Dermis microvascular lymphatic vessel endothelial cell (primary cell): ENCODE measurements around the gene SLC26A9. TPM values are rescaled to one million over a fixed set of nuclear protein-coding genes. Genes with fewer than 3 reads are reported as not detected.

Experiments used
- DNase-seq, 2 donors: peaks; one replicate each; pipeline versions ENCODE4 v3.0.0 to v3.0.0-alpha.2; 2010; ENCODE audit warnings: low read depth in 2 of 2
- total RNA-seq: library from RNA; depleted of rRNA; stranded (reverse); fragments of >200 nt; gene quantifications from 2 replicates; pipeline ENCODE4 v1.2.1, GENCODE V29; 2014

SLC26A9 gene
- total RNA-seq, 1 donor from 2014 or later: not detected

DNA sequence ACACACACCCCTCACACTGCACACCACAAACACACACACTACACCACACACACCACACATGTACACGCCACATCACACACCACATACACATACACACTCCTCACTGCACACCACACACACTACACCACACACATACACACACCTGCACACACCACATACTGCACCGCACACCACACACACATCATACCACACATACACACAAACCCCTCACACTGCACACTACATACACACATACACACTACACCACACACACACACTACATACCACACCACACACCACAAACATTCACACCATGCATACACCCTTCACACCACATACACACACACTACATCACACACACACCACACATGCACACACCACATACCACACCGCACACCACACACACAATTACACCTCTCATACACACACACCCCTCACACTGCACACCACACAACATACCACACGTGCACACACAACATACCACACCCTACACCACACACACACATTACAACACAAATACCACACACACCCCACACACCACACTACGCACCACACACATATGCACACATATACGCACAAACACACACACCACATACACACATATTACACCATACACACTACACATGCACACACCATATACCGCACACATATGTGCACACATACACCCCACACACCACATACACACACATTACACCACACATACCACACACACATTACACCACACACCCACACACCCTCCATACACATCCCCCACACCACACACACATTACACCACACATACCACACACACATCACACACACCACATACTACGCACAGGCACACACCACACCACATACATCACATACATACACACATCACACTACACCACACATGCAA, 30.3 kb upstream of the SLC26A9 start:
- no peak for DNase-seq

DNA sequence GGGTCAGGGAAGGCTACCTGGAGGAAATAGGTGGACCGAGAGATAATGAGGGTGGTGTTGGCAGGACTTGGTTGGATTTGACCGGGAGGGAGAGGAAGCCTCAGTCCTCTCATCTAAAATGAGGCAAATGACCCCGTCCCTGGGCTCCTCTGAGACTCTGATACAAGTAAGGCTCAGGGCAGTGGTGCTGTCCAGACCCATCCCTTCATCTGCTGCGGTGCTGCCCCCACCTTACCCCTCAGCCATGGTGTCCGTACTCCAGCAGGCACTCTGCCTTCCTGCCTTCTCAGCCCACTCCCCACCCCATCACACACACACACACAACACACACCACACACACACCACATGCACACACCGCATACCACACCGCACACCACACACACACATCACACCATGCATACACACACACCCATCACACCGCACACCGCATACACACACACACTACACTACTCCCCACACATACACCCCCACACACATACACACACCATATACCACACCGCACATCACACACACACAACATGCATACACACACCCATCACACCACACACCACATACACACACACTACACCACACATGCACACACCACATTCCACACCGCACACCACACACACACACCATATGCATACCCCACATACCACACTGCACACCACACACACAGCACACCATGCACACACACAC, 29.4 kb upstream of the SLC26A9 start:
- DNase-seq: no peak

- no peak for DNase-seq
These were observed 28.8 kb upstream of the SLC26A9 start for GRCh38 chr1:205972081-205972480.

DNA sequence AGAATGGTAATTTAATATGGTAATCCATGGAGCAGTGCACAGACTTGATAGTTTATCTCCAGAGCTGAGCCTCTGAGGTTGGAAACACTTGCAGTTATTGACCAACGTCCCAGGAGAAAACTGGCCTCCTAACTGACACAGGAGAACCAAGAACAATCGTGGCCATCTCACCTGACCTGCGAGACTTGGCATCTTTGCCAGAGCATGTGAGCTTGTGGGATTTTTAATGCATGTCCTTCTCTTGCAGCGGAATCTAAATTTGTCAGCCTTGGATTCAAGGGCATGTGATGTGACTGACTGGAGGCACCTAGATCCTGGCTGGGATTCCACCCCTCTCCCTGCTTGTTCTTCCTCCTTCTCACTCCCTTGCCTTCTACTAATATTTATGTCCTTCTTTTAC, 27.8 kb upstream of the SLC26A9 start:
- DNase-seq: no peak

DNA sequence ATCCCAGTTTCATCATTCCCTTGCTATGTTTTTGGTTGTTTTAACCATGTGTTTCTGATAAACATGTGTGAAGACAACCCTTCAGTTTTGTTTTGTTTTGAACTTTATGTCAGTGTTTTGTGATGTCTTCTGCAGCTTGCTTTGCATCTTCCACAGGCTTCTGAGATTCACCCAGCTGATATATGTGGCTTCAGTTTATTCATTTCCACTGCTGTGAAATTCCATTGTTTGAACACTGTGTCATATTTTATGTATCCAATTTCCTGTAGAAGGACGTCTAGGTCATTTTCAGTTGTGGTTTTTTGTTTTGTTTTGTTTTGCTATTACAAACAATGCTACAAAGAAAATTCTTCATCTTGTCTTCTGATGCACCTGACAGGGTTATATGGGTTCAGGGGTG, 27.2 kb upstream of the SLC26A9 start:
- DNase-seq: peak; percentile 12 to 59

- DNase-seq: no peak
These were observed 26.0 kb upstream of the SLC26A9 start for GRCh38 chr1:205969229-205969628.

DNA sequence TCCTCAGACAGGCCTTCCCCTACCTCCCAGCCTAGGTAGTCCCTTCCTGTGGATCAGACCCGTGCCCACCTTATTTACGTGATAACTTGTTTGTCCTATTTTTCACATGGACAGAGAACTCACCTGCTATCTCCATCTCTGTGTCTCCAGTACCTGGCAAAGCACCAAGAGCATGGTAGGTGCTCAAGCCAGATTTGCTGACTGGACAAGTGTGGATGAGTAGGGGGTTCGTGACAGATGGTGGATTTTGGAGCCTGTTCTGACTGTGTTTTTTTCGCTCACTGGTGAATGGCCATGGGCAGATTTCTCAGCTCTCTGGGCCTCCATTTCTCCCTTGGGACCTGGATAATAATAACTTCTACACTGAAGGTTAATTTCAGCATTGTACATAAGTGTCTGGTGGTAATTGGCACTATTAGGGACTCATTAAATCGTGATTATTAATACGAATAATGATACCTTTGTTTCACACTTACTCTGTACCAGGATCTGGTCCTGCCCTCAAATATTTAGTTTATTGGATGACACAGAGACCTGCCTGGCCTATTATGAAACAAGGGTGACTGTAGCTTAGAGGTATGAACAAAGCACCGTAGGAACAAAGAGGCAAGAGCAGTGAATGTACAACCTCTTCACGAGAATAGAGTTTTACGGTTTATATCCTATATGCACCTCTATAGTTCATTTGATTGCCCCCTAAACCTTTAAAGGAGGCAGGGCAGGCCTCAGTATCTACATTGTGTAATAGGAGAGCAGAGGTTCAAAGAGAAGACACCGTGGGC, 24.5 kb upstream of the SLC26A9 start:
- DNase-seq: no peak

GRCh38 chr1:205965036-205965884, 22.0 kb upstream of the SLC26A9 start:
- no peak for DNase-seq

DNA sequence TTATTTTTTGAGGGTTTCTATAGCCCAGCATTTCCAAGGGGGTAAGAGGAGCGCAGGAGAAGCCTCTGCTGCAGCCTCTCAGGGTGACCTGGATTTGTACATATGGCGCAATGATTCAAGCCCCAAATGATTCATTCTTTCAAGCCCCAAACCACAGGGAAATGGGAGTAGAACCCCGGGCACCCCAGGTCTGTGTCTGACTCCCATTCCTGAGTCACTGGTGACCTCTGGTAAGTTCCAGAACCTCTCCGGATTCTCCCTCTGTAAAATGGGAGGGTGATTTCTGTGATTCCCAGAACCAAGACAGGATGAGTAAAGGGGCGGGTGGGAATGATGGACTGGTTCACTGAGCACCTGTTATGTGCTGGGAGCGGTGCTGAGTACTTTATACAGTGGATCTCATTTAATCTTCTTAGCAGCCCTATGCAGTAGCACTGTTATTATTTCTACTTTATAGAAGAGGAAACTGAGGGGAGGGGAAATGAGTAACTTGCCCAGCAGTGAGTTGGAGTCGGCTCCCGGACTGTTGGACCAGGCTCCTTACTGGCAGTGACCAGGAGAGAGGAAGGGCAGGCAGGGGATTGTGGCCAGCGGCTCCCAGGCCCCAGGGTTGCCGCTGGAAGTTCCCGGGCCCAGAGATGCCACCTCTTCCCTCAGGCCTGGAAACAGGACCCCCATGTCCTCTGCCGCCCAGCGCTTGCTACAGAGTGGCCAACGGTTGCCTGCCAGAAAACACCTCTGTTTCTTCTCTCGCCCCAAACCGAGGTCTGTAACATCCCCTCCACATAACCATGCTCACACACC, 20.3 kb upstream of the SLC26A9 start:
- DNase-seq: peak in 1 of 2 donors; percentile 29

GRCh38 chr1:205962821-205963221, 19.6 kb upstream of the SLC26A9 start:
- DNase-seq: no peak

DNA sequence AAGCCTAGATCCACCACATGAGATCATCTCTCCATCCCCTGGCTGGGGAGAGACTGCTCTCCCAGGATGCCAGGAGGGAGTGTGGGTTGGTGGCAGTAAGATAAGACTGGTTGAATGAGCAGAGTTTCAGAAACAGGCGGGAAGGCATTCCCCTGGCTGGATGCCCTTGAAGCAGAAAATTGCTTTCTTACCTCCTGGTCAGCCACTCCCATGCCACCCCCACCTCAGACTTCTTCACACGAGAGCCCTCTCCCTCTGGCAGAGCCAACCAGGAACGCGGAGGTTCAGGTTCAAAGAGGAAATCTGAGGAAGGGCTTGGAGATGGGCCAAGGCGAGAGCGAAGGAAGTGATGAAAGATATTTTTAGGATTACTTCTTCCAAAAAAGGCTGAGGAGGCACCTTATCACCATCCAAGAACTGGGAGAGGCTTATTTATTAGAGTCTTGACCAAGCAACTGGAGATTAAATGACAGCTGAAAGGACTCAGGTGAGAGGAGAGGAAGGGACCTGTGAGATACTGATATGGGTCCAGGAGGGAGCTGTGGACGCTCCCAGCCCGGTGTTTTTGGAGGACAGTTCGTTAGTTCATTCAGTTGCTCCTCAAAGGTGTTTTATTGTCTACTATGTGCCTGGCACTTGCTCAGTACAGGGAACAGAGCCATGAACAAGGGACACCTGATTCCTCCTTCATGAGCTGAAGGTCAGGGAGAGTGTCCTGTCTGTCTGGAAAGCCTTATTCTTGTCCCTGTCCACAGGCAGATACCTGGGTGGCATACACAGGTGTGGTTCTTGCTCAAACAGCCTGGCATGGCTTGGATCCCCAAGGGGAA, 18.9 kb upstream of the SLC26A9 start:
- DNase-seq: peak in 1 of 2 donors; percentile 23

- peak in 1 of 2 donors; percentile 70 for DNase-seq
These were observed 18.1 kb upstream of the SLC26A9 start for GRCh38 chr1:205961405-205961804.

- DNase-seq: no peak
These were observed 16.5 kb upstream of the SLC26A9 start for GRCh38 chr1:205959789-205960188.

DNA sequence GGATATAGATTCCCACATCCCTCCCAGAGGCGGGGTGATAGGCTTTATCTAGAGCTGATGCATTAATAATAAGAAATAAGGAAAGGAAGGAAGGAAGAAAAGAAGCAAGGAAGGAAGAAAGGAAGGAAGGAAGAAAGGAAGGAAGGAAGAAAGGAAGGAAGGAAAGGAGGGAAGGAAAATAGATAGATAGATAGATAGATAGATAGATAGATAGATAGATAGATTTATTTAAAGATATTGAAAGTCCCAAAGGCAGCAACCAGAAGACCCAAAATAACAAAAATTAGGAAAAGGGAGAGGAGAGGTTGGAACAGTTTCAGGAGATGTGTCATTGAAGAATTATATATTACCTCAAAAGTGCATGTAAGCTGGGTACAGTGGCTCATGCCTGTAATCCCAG, 12.2 kb upstream of the SLC26A9 start:
- DNase-seq: no peak

GRCh38 chr1:205954819-205955404, 11.7 kb upstream of the SLC26A9 start:
- no peak for DNase-seq

- DNase-seq: peak in 1 of 2 donors; percentile 39
These were observed 8.5 kb upstream of the SLC26A9 start for GRCh38 chr1:205951746-205952145.

- DNase-seq: no peak
These were observed 7.7 kb upstream of the SLC26A9 start for GRCh38 chr1:205950826-205951549.

DNA sequence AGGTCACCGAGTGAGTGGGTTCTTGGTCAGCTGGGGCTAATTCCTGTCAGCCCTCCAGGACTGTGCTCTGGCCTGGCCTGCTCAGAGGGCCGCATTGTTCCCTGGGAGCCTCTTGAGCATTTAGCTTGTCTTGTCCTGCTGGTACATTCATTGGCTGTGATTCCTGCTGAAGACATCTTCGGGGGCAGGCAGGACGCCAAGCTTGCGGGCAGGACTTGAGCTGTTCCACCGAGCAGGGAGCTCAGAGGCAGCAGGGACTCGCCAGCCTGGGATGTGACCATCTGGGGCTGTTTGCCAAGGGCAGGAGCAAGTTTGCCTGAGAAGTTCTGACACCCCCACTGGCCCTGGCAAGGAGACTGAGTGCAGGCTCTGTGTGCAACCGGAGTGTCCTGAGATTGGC, 7.0 kb upstream of the SLC26A9 start:
- DNase-seq: no peak
